Endothelial cell of umbilical vein (primary cell): Measurements from ENCODE around the gene FOXP4. TPM values are rescaled to one million over a fixed set of nuclear protein-coding genes. Genes with fewer than 3 reads are reported as not detected.

Source experiments
- BruUV-seq: library from RNA; stranded (reverse); fragments of 400-500 nt; replicated peaks from 2 replicates; lab custom pipeline; 2021; lab: Mats Ljungman, UMichigan
- CTCF ChIA-PET: fragments of 300-600, 350-600 bp; sonication (Branson Sonifier 250); formaldehyde crosslinking; loops from one replicate; lab custom pipeline; 2021; ENCODE audit warnings: antibody characterized with exemption, inconsistent platforms; lab: Charles Lee
- POLR2A ChIA-PET: fragments of 300-600, 350-600 bp; sonication (Branson Sonifier 250); formaldehyde crosslinking; loops from one replicate; lab custom pipeline; 2021; ENCODE audit warnings: antibody characterized with exemption, inconsistent platforms; lab: Charles Lee
- DNase-seq: peaks from one replicate; pipeline ENCODE4 v3.0.0-alpha.2; 2011; ENCODE audit warnings: low read depth, low spot score
- FAIRE-seq: peaks from 2 replicates; lab custom pipeline; 2011; peaks lifted over from hg19 to GRCh38; lab: Jason Lieb, UNC
- H2AFZ ChIP-seq: 2 replicates; pipeline ENCODE4 v1.6.0; 2012; ENCODE audit warnings: low read depth, low read length, control low read depth, inconsistent platforms
- H3K27ac ChIP-seq: 2 replicates; pipeline ENCODE4 v1.5.1; 2011; ENCODE audit warnings: low read depth, mild to moderate bottlenecking, control low read depth, low read length, moderate library complexity; ENCODE audit not compliant: insufficient read depth
- H3K27me3 ChIP-seq, 2 experiments: 2 replicates each; pipeline versions ENCODE4 v1.6.0 to v1.6.1; 2011; ENCODE audit warnings: low read length in 2 of 2, mixed read lengths in 1 of 2; ENCODE audit not compliant: control insufficient read depth in 2 of 2, insufficient read depth in 2 of 2
- H3K36me3 ChIP-seq, 2 experiments: 2 replicates in 1 of 2; 3 replicates in 1 of 2; pipeline ENCODE4 v1.5.1; 2011; ENCODE audit warnings: low read length in 2 of 2, mild to moderate bottlenecking in 1 of 2, moderate library complexity in 1 of 2; ENCODE audit not compliant: control insufficient read depth in 2 of 2, insufficient read depth in 2 of 2; ENCODE audit errors: extremely low read depth in 1 of 2
- H3K4me1 ChIP-seq: 3 replicates; pipeline ENCODE4 v1.5.1; 2011; ENCODE audit warnings: mild to moderate bottlenecking, low read length; ENCODE audit not compliant: control insufficient read depth, insufficient read depth; ENCODE audit errors: extremely low read depth
- H3K4me2 ChIP-seq: 2 replicates; pipeline ENCODE4 v1.6.1; 2011; ENCODE audit warnings: low read length, control low read depth, mixed read lengths; ENCODE audit not compliant: insufficient read depth
- H3K4me3 ChIP-seq, 3 experiments: fragments of 200-600 bp in 1 of 3; sonication (generic), shearing (Covaris generic) in 1 of 3; replicated peaks in 1 of 3; 2 replicates each; pipeline ENCODE4 v1.5.1; 2011 to 2016; ENCODE audit warnings: control low read depth in 3 of 3, low read length in 3 of 3, mild to moderate bottlenecking in 2 of 3, inconsistent platforms in 1 of 3, low read depth in 1 of 3, moderate library complexity in 1 of 3; ENCODE audit not compliant: insufficient read depth in 1 of 3
- H3K79me2 ChIP-seq: 2 replicates; pipeline ENCODE4 v1.6.0; 2012; ENCODE audit warnings: low read length, inconsistent platforms; ENCODE audit not compliant: control insufficient read depth, insufficient read depth
- H3K9ac ChIP-seq: replicated peaks from 2 replicates; pipeline ENCODE3; 2011; ENCODE audit warnings: low read length, control low read depth; ENCODE audit not compliant: insufficient read depth; ENCODE audit errors: extremely low read depth
- H3K9me1 ChIP-seq: replicated peaks from 3 replicates; pipeline ENCODE4 v1.6.0; 2011; ENCODE audit warnings: mild to moderate bottlenecking, low read length; ENCODE audit not compliant: control insufficient read depth, insufficient read depth; ENCODE audit errors: extremely low read depth
- H3K9me3 ChIP-seq: replicated peaks from 2 replicates; pipeline ENCODE4 v1.5.1; 2012; ENCODE audit warnings: low read length, inconsistent platforms; ENCODE audit not compliant: control insufficient read depth, insufficient read depth
- H4K20me1 ChIP-seq: replicated peaks from 2 replicates; pipeline ENCODE3; 2011; ENCODE audit warnings: mild to moderate bottlenecking, low read length; ENCODE audit not compliant: control insufficient read depth, insufficient read depth; ENCODE audit errors: extremely low read depth
- FOS ChIP-seq: IDR thresholded peaks from 2 replicates; pipeline ENCODE4 v1.6.1; 2011; ENCODE audit warnings: mild to moderate bottlenecking, low read length, moderate library complexity, borderline replicate concordance; ENCODE audit not compliant: insufficient read depth
- GATA2 ChIP-seq: IDR thresholded peaks from 2 replicates; pipeline ENCODE4 v1.7.0; 2011; ENCODE audit warnings: low read depth, mild to moderate bottlenecking, moderate library complexity, mixed read lengths, low read length; ENCODE audit not compliant: insufficient read length, insufficient read depth
- JUN ChIP-seq: IDR thresholded peaks from 2 replicates; pipeline ENCODE4 v1.6.1; 2011; ENCODE audit warnings: borderline replicate concordance, low read depth; ENCODE audit not compliant: insufficient read length, insufficient read depth
- MYC ChIP-seq: IDR thresholded peaks from one replicate; pipeline ENCODE4 v1.6.1; 2011; ENCODE audit warnings: mild to moderate bottlenecking, low read depth, low read length
- dilution Hi-C: fragments of 300-500 bp; cut with MboI; formaldehyde crosslinking; loops from one replicate; pipeline ENCODE4 v1.15.0; 2019; ENCODE audit warnings: low sequenced_read_pairs; ENCODE audit not compliant: extremely low pct_ligation_motif_present
- intact Hi-C: fragments of 100-400 bp; cut with micrococcal nuclease; formaldehyde crosslinking; loops from one replicate; pipeline ENCODE4 v1.10.0; 2022
- polyA plus RNA-seq, 4 experiments: library from polyadenylated mRNA; depleted of rRNA in 3 of 4; stranded (reverse) in 3 of 4; unstranded in 1 of 4; fragments of >200 nt; gene quantifications; 2 replicates each; pipeline versions ENCODE4 v1.2.1 to v1.2.3, GENCODE V29; 2011 to 2012; ENCODE audit warnings: missing spikeins in 1 of 4
- total RNA-seq: library from RNA; stranded (reverse); gene quantifications from 2 replicates; pipeline ENCODE4 v1.2.3, GENCODE V29; 2021
- TF ChIP-seq, protein P1 (sequence below): IDR thresholded peaks from 2 replicates; pipeline ENCODE4 v1.6.1; 2011; ENCODE audit not compliant: insufficient read depth, insufficient read length
- TF ChIP-seq, protein P2 (sequence below), 2 donors: IDR thresholded peaks; 1 replicate in 1 of 2; 2 replicates in 1 of 2; pipeline ENCODE4 v1.5.1; 2011; ENCODE audit warnings: low read length in 2 of 2, mild to moderate bottlenecking in 2 of 2, moderate library complexity in 2 of 2, control low read depth in 1 of 2, inconsistent platforms in 1 of 2, low read depth in 1 of 2; ENCODE audit not compliant: insufficient read depth in 1 of 2; ENCODE audit errors: extremely low read depth in 1 of 2

The FOXP4 gene
- total and polyA plus RNA-seq, 2 donors (not counting 3 experiments of a cell fraction or from before 2014, with no cell fraction given) = 5.6 to 23.9 TPM

DNA sequence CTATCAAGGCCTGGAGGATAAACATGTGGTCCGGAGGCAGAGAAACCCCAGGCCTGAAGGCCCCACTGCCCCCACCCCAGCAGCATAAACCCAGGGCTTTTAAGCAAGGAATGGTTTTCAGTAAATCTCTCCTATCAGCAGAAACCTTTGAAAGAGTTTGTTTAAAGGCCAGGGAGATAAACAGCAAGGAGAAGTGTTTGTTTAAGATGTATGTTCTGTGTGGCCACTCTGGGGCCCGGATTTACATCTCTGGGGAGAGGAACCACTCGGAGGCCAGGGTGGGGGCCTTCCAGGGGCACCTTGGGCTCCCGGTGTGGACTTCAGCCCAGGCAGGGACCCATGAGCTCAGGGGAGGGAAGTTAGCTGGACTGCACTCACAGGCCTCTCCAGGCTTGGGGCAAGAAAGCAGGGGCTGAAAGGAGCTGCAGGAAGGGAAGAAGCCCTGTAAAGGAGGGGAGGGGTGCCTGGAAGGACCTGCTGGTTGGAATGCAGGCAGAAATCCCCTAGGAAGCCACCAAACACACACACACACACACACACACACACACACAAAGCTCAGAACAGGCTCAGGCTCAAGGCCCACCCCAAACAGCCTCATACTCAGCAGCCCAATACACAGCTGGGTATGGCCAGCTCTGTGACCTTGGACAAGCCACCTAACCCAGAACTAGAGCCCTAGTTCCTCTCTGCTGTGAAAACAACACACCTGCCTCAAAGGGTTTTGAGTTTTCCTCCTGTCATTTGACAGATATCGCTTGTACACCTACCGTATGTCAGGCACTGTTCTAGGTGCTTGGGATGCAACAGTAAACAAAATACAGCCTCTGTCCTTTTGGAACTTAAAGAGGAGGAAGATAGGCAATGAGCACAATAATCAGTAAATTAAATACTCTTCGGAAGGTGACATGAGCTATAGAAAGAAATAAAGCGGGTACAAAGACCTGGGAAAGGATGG lies 26.2 kb upstream of the FOXP4 start:
- Histone ChIP-seq H3K36me3 (no peaks in the 10 kb centered on the region), H3K4me2 (no peak overlapping the region), H3K9ac (no peak overlapping the region), H3K9me3 (no peaks in the 10 kb centered on the region), H3K79me2 (no peaks in the 10 kb centered on the region), H3K9me1 (no peaks in the 10 kb centered on the region), H3K27ac (no peak overlapping the region), H2AFZ (no peak overlapping the region), H4K20me1 (no peaks in the 10 kb centered on the region), H3K4me1 (no peaks in the 10 kb centered on the region), H3K4me3 (no peak overlapping the region), H3K27me3 (peaks cover 0 to 3% of the 10 kb centered on the region in 2 experiments)
- CTCF ChIA-PET = interaction anchor here (0.7 to 1.3 kb wide), 4 partner anchors 9 to 213 kb away, joined by 3 read pairs; no protein-coding TSS in a partner anchor
- POLR2A ChIA-PET = no interaction called here
- dilution Hi-C loops (no loop called here), intact Hi-C loops (no loop called here)
- DNase-seq (no peak), FAIRE-seq (no peak)
- TF ChIP-seq FOS = no peak
- TF ChIP-seq GATA2 = no peak
- no peak for TF ChIP-seq MYC
- TF ChIP-seq, protein P1, sequence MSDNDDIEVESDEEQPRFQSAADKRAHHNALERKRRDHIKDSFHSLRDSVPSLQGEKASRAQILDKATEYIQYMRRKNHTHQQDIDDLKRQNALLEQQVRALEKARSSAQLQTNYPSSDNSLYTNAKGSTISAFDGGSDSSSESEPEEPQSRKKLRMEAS = no peak
- TF ChIP-seq JUN = no peak
- TF ChIP-seq, protein P2, sequence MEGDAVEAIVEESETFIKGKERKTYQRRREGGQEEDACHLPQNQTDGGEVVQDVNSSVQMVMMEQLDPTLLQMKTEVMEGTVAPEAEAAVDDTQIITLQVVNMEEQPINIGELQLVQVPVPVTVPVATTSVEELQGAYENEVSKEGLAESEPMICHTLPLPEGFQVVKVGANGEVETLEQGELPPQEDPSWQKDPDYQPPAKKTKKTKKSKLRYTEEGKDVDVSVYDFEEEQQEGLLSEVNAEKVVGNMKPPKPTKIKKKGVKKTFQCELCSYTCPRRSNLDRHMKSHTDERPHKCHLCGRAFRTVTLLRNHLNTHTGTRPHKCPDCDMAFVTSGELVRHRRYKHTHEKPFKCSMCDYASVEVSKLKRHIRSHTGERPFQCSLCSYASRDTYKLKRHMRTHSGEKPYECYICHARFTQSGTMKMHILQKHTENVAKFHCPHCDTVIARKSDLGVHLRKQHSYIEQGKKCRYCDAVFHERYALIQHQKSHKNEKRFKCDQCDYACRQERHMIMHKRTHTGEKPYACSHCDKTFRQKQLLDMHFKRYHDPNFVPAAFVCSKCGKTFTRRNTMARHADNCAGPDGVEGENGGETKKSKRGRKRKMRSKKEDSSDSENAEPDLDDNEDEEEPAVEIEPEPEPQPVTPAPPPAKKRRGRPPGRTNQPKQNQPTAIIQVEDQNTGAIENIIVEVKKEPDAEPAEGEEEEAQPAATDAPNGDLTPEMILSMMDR (IDR thresholded peaks at IDR 0.05; ENCODE audit: extremely low read depth in 1 of 2, insufficient read depth in 1 of 2, low read depth in 1 of 2, low read length in 2 of 2) = no peak
- no TSS peak for BruUV-seq
